ENCODE results near the gene CLP1. TPM values are rescaled to one million over a fixed set of nuclear protein-coding genes. Genes with fewer than 3 reads are reported as not detected.
A peak's percentile ranks its signal among the peaks of the same experiment; 100 is the strongest.

The CLP1 gene
- total RNA-seq, 1 donor from 2014 or later = 17.1 TPM

- peak; percentile 99 for DNase-seq
- H3K27ac Mint-ChIP-seq (ENCODE audit: unreplicated experiment) = peak within 1 kb of the TSS; percentile 100
- H3K4me1 Mint-ChIP-seq (ENCODE audit: low read depth, unreplicated experiment) = peaks cover 5% of the 10 kb centered on the region
- H3K9me3 Mint-ChIP-seq (ENCODE audit: unreplicated experiment) = peaks cover 24% of the 10 kb centered on the region
- H3K36me3 Mint-ChIP-seq (ENCODE audit: unreplicated experiment) = no peaks in the 10 kb centered on the region
- H3K4me3 Mint-ChIP-seq (ENCODE audit: unreplicated experiment) = peak within 1 kb of the TSS; percentile 97
- peaks cover 21% of the 10 kb centered on the region for H3K27me3 Mint-ChIP-seq (ENCODE audit: unreplicated experiment)
- peak; percentile 65 for TF ChIP-seq CTCF (IDR thresholded peaks at IDR 0.05; ENCODE audit: partially characterized antibody, unreplicated experiment)
Measured at GRCh38 chr11:57667736-57668433, 10.3 kb downstream of the CLP1 start, which contains the start of gene ZDHHC5. Gene ZDHHC5 (plus strand): TSS chr11:57668114. CDS start chr11:57673091, 4,977 bp downstream.

- no peak for DNase-seq
- peaks cover 24% of the 10 kb centered on the region for H3K9me3 Mint-ChIP-seq (ENCODE audit: unreplicated experiment)
- peaks cover 21% of the 10 kb centered on the region for H3K27me3 Mint-ChIP-seq (ENCODE audit: unreplicated experiment)
- no peak for TF ChIP-seq CTCF (IDR thresholded peaks at IDR 0.05; ENCODE audit: partially characterized antibody, unreplicated experiment)
- H3K27ac Mint-ChIP-seq (ENCODE audit: unreplicated experiment) = peak overlapping the region; percentile 89
- H3K36me3 Mint-ChIP-seq (ENCODE audit: unreplicated experiment) = no peaks in the 10 kb centered on the region
- peak overlapping the region; percentile 97 for H3K4me3 Mint-ChIP-seq (ENCODE audit: unreplicated experiment)
- H3K4me1 Mint-ChIP-seq (ENCODE audit: low read depth, unreplicated experiment) = peaks cover 5% of the 10 kb centered on the region
Measured at GRCh38 chr11:57668434-57668782, 10.8 kb downstream of the CLP1 start.

- Mint-ChIP-seq H3K27me3 (ENCODE audit: unreplicated experiment) (peaks cover under 1% of the 10 kb centered on the region), H3K9me3 (ENCODE audit: unreplicated experiment) (no peaks in the 10 kb centered on the region), H3K36me3 (ENCODE audit: unreplicated experiment) (no peaks in the 10 kb centered on the region), H3K27ac (ENCODE audit: unreplicated experiment) (peak overlapping the region; percentile 3), H3K4me1 (ENCODE audit: low read depth, unreplicated experiment) (peaks cover 5% of the 10 kb centered on the region), H3K4me3 (ENCODE audit: unreplicated experiment) (no peak overlapping the region)
- DNase-seq = no peak
- no peak for TF ChIP-seq CTCF (IDR thresholded peaks at IDR 0.05; ENCODE audit: partially characterized antibody, unreplicated experiment)
Measured at GRCh38 chr11:57674251-57674650, 16.7 kb downstream of the CLP1 start.

- Mint-ChIP-seq H3K4me1 (ENCODE audit: low read depth, unreplicated experiment) (no peaks in the 10 kb centered on the region), H3K9me3 (ENCODE audit: unreplicated experiment) (no peaks in the 10 kb centered on the region), H3K36me3 (ENCODE audit: unreplicated experiment) (no peaks in the 10 kb centered on the region), H3K4me3 (ENCODE audit: unreplicated experiment) (no peak overlapping the region), H3K27me3 (ENCODE audit: unreplicated experiment) (no peaks in the 10 kb centered on the region), H3K27ac (ENCODE audit: unreplicated experiment) (no peak overlapping the region)
- TF ChIP-seq CTCF (IDR thresholded peaks at IDR 0.05; ENCODE audit: partially characterized antibody, unreplicated experiment) = no peak
- DNase-seq = no peak
Measured at GRCh38 chr11:57675176-57675941, 17.8 kb downstream of the CLP1 start.

GRCh38 chr11:57679396-57679795, 21.8 kb downstream of the CLP1 start:
- Mint-ChIP-seq H3K9me3 (ENCODE audit: unreplicated experiment) (no peaks in the 10 kb centered on the region), H3K4me1 (ENCODE audit: low read depth, unreplicated experiment) (no peaks in the 10 kb centered on the region), H3K27me3 (ENCODE audit: unreplicated experiment) (no peaks in the 10 kb centered on the region), H3K36me3 (ENCODE audit: unreplicated experiment) (no peaks in the 10 kb centered on the region), H3K4me3 (ENCODE audit: unreplicated experiment) (no peak overlapping the region), H3K27ac (ENCODE audit: unreplicated experiment) (no peak overlapping the region)
- no peak for DNase-seq
- TF ChIP-seq CTCF (IDR thresholded peaks at IDR 0.05; ENCODE audit: partially characterized antibody, unreplicated experiment) = no peak
